ENCODE measurements around the gene TSPEAR.

Gene TSPEAR

GRCh38 chr21:44706026-44706705 is 5.2 kb downstream of the TSPEAR start:
- DNase-seq (ENCODE audit: low spot score) = no peak
- TF ChIP-seq CTCF (IDR thresholded peaks at IDR 0.05; ENCODE audit: extremely low read depth, insufficient read depth, missing control alignments) = no peak
- in situ Hi-C loops (cut with MboI; ENCODE audit: low pct_unique_long_range_greater_than_20kb, low sequenced_read_pairs, unreplicated experiment) = no loop called here

GRCh38 chr21:44704636-44705001 is 6.8 kb downstream of the TSPEAR start:
- no peak for DNase-seq (ENCODE audit: low spot score)
- in situ Hi-C loops (cut with MboI; ENCODE audit: low pct_unique_long_range_greater_than_20kb, low sequenced_read_pairs, unreplicated experiment) = no loop called here
- no peak for TF ChIP-seq CTCF (IDR thresholded peaks at IDR 0.05; ENCODE audit: extremely low read depth, insufficient read depth, missing control alignments)

GRCh38 chr21:44703731-44704635 is 7.4 kb downstream of the TSPEAR start:
- in situ Hi-C loops (cut with MboI; ENCODE audit: low pct_unique_long_range_greater_than_20kb, low sequenced_read_pairs, unreplicated experiment) = no loop called here

GRCh38 chr21:44702973-44703730 is 8.2 kb downstream of the TSPEAR start:
- no peak for TF ChIP-seq CTCF (IDR thresholded peaks at IDR 0.05; ENCODE audit: extremely low read depth, insufficient read depth, missing control alignments)
- in situ Hi-C loops (cut with MboI; ENCODE audit: low pct_unique_long_range_greater_than_20kb, low sequenced_read_pairs, unreplicated experiment) = no loop called here
- peak; percentile 14 for DNase-seq (ENCODE audit: low spot score)

More at GRCh38 chr21:44703731-44704635, 7.4 kb downstream of the TSPEAR start:
- no peak for TF ChIP-seq CTCF (IDR thresholded peaks at IDR 0.05; ENCODE audit: extremely low read depth, insufficient read depth, missing control alignments)
- peak; percentile 13 for DNase-seq (ENCODE audit: low spot score)

GRCh38 chr21:44702111-44702972 is 9.0 kb downstream of the TSPEAR start:
- TF ChIP-seq CTCF (IDR thresholded peaks at IDR 0.05; ENCODE audit: extremely low read depth, insufficient read depth, missing control alignments) = no peak
- in situ Hi-C loops (cut with MboI; ENCODE audit: low pct_unique_long_range_greater_than_20kb, low sequenced_read_pairs, unreplicated experiment) = no loop called here
- DNase-seq (ENCODE audit: low spot score) = no peak

Data from GM13977 (cell line).